ENCODE data around the gene PLAAT3. TPM values are rescaled to one million over a fixed set of nuclear protein-coding genes. Genes with fewer than 3 reads are reported as not detected.

The PLAAT3 gene
- total RNA-seq, 2 donors from 2014 or later, result 22.6 to 55.0 TPM

DNA sequence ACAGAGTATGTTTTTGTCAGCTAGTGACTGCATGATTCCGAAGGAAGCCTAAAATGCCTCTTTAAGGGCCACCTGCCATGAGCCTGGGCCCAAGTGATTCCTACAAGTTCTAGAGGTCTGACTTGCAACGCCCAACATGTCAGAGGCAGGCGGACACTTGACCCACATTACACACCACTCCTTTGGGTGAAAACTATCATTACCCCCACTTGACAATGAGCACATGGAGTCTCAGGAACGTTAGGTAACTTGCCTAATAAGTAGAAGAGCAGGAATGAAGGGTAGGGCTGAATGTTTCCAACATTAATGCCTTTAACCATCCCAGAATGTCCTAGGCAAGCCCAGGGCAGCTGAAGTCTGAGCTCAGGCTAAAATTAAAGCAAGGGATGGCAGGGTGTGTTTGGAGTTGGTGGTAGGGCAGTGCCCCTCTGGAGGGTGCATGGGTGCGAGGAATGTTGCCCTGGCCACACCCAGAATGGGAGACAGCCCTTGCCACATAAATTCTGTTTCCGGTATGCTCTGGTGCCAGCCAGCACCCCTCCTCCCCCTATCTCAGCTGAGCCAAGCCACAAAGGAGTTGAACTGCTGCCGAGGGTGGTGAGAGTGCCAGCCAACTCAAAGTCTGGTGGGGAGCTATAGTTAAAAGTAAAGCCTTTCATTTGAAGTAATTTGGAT lies 53.6 kb downstream of the PLAAT3 start:
- Histone ChIP-seq H3K36me3 (replicated peaks in 1 of 2; ENCODE audit: insufficient read depth in 1 of 2, low read depth in 2 of 2) (no peaks in the 10 kb centered on the region), H3K4me3 (no peak overlapping the region), H3K27ac (no peak overlapping the region), H3K27me3 (no peaks in the 10 kb centered on the region), H3K4me1 (no peaks in the 10 kb centered on the region), H3K9me3 (no peaks in the 10 kb centered on the region)
- intact Hi-C loops (cut with DNase I), result no loop called here
- ATAC-seq (no peak), DNase-seq (peak in 2 of 4 donors; percentile 19 to 26)
- TF ChIP-seq POLR2A (IDR thresholded peaks at IDR 0.05), result no peak
- TF ChIP-seq, protein P1, sequence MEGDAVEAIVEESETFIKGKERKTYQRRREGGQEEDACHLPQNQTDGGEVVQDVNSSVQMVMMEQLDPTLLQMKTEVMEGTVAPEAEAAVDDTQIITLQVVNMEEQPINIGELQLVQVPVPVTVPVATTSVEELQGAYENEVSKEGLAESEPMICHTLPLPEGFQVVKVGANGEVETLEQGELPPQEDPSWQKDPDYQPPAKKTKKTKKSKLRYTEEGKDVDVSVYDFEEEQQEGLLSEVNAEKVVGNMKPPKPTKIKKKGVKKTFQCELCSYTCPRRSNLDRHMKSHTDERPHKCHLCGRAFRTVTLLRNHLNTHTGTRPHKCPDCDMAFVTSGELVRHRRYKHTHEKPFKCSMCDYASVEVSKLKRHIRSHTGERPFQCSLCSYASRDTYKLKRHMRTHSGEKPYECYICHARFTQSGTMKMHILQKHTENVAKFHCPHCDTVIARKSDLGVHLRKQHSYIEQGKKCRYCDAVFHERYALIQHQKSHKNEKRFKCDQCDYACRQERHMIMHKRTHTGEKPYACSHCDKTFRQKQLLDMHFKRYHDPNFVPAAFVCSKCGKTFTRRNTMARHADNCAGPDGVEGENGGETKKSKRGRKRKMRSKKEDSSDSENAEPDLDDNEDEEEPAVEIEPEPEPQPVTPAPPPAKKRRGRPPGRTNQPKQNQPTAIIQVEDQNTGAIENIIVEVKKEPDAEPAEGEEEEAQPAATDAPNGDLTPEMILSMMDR (IDR thresholded peaks at IDR 0.05), result no peak
- WGBS, 2 donors, result 63 to 79% methylated on average over 6 to 7 of the region's 7 CpGs

GRCh38 chr11:63558459-63559157 lies 55.6 kb downstream of the PLAAT3 start:
- Histone ChIP-seq H3K27ac (no peak overlapping the region), H3K4me1 (no peaks in the 10 kb centered on the region), H3K4me3 (no peak overlapping the region), H3K36me3 (replicated peaks in 1 of 2; ENCODE audit: insufficient read depth in 1 of 2, low read depth in 2 of 2) (no peaks in the 10 kb centered on the region), H3K9me3 (no peaks in the 10 kb centered on the region), H3K27me3 (no peaks in the 10 kb centered on the region)
- intact Hi-C loops (cut with DNase I), result no loop called here
- no peak for DNase-seq
- TF ChIP-seq, protein P1 (IDR thresholded peaks at IDR 0.05), result no peak
- TF ChIP-seq POLR2A (IDR thresholded peaks at IDR 0.05), result no peak
- WGBS, 2 donors, result 88 to 92% methylated on average over 4 to 7 of the region's 7 CpGs
- ATAC-seq, result no peak

- intact Hi-C loops (cut with DNase I), result no loop called here
- Histone ChIP-seq H3K27ac (no peak overlapping the region), H3K4me3 (no peak overlapping the region), H3K9me3 (no peaks in the 10 kb centered on the region), H3K36me3 (replicated peaks in 1 of 2; ENCODE audit: insufficient read depth in 1 of 2, low read depth in 2 of 2) (no peaks in the 10 kb centered on the region), H3K4me1 (no peaks in the 10 kb centered on the region), H3K27me3 (no peaks in the 10 kb centered on the region)
- WGBS, 2 donors, result 79 to 86% methylated on average over 7 of the region's 7 CpGs
- DNase-seq (no peak), ATAC-seq (no peak)
- TF ChIP-seq, protein P1 (IDR thresholded peaks at IDR 0.05), result no peak
- TF ChIP-seq POLR2A (IDR thresholded peaks at IDR 0.05), result no peak
Measured at GRCh38 chr11:63557570-63557969, 56.7 kb downstream of the PLAAT3 start.

DNA sequence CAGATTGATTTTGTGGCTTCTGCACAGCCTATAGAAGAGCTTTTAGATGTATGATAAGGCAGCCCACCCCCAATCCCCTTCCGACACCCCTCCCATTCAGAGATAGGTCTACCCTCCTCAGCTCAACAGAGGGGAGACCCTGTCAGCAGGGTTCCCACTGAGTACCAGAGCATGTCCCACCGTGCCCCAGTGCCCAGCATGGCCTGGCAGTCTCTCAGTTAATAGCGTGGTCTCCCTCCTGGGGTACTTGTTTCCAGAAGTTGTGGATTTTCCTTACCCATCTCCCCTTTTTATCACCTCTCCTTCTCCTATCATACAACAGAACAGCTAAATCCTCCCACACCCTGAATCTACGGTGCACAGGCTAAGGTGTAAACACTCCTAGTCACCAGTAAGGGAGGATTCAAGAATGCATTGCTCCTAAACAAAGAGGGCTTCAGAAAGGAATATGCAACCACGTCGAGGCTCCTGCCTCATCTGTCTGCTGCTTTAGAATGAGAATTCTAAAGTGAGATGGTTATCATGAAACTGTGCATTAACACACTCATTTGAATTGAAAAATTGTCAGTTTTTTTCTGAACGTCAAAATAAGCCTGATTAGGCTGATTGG lies 57.7 kb downstream of the PLAAT3 start:
- no peaks in the 10 kb centered on the region for H3K27me3 ChIP-seq
- H3K9me3 ChIP-seq, result no peaks in the 10 kb centered on the region
- no peaks in the 10 kb centered on the region for H3K36me3 ChIP-seq (replicated peaks in 1 of 2; ENCODE audit: insufficient read depth in 1 of 2, low read depth in 2 of 2)
- WGBS, 2 donors, result 64 to 72% methylated on average over 7 of the region's 7 CpGs
- DNase-seq (no peak), ATAC-seq (no peak)
- H3K4me3 ChIP-seq, result no peak overlapping the region
- H3K27ac ChIP-seq, result no peak overlapping the region
- no peaks in the 10 kb centered on the region for H3K4me1 ChIP-seq
- intact Hi-C loops (cut with DNase I), result no loop called here
- TF ChIP-seq, protein P1 (IDR thresholded peaks at IDR 0.05), result no peak
- no peak for TF ChIP-seq POLR2A (IDR thresholded peaks at IDR 0.05)
